Skeletal muscle satellite cell (primary cell): ENCODE measurements around the gene DMGDH.
"Not testable (repeated sequence)": the region's sequence is repeated elsewhere in the genome, so short reads cannot be mapped to it uniquely, and the experiment has no call there.

Experiments
- H3K27me3 ChIP-seq: 2 replicates; pipeline ENCODE4 v1.7.0; 2013; ENCODE audit warnings: low read length; ENCODE audit not compliant: control insufficient read depth, insufficient read depth
- H3K36me3 ChIP-seq: 2 replicates; pipeline ENCODE4 v1.7.0; 2013; ENCODE audit warnings: mild to moderate bottlenecking, control low read depth, low read length; ENCODE audit not compliant: insufficient read depth
- H3K4me1 ChIP-seq: 2 replicates; pipeline ENCODE4 v1.7.0; 2013; ENCODE audit warnings: low read length; ENCODE audit not compliant: control insufficient read depth, insufficient read depth
- H3K4me2 ChIP-seq: 2 replicates; pipeline ENCODE4 v1.7.0; 2013; ENCODE audit warnings: mild to moderate bottlenecking, low read length
- H3K4me3 ChIP-seq: 2 replicates; pipeline ENCODE4 v1.7.0; 2013; ENCODE audit warnings: low read length
- H3K9ac ChIP-seq: 2 replicates; pipeline ENCODE4 v1.7.0; 2013; ENCODE audit warnings: mild to moderate bottlenecking, low read depth, low read length, moderate library complexity
- H3K9me3 ChIP-seq: replicated peaks from 2 replicates; pipeline ENCODE4 v1.7.0; 2013; ENCODE audit warnings: mild to moderate bottlenecking, control low read depth, low read length

Gene DMGDH

GRCh38 chr5:78985116-78985724, 84.3 kb downstream of the DMGDH start, which contains the start of gene ARSB:
Gene ARSB, minus strand, starts transcription at chr5:78985310. Its CDS starts 62 bp downstream, at chr5:78985248.
- Histone ChIP-seq H3K27me3 (no peaks in the 10 kb centered on the region), H3K36me3 (no peaks in the 10 kb centered on the region), H3K4me1 (peaks cover 30% of the 10 kb centered on the region), H3K4me3 (peak within 1 kb of the TSS; percentile 92), H3K9me3 (no peaks in the 10 kb centered on the region), H3K9ac (peak within 1 kb of the TSS; percentile 92), H3K4me2 (peak within 1 kb of the TSS; percentile 86)

- no peaks in the 10 kb centered on the region for H3K27me3 ChIP-seq
- H3K9me3 ChIP-seq, result no peaks in the 10 kb centered on the region
- peaks cover 30% of the 10 kb centered on the region for H3K4me1 ChIP-seq
- H3K36me3 ChIP-seq, result no peaks in the 10 kb centered on the region
- peak overlapping the region; percentile 92 for H3K4me3 ChIP-seq
- peak overlapping the region; percentile 92 for H3K9ac ChIP-seq
- H3K4me2 ChIP-seq, result peak overlapping the region; percentile 86
Measured at GRCh38 chr5:78984439-78985115, 84.9 kb downstream of the DMGDH start.

GRCh38 chr5:78983601-78984438, 85.7 kb downstream of the DMGDH start:
- H3K4me2 ChIP-seq, result peak overlapping the region; percentile 86
- no peaks in the 10 kb centered on the region for H3K36me3 ChIP-seq
- H3K4me1 ChIP-seq, result peaks cover 30% of the 10 kb centered on the region
- H3K27me3 ChIP-seq, result no peaks in the 10 kb centered on the region
- peak overlapping the region; percentile 92 for H3K9ac ChIP-seq
- H3K4me3 ChIP-seq, result peak overlapping the region; percentile 92
- no peaks in the 10 kb centered on the region for H3K9me3 ChIP-seq

- Histone ChIP-seq H3K4me3 (peak overlapping the region; percentile 92), H3K9ac (peak overlapping the region; percentile 92), H3K4me2 (peak overlapping the region; percentile 86), H3K4me1 (peaks cover 30% of the 10 kb centered on the region)
- not testable (repeated sequence) for H3K27me3 ChIP-seq, H3K9me3 ChIP-seq, H3K36me3 ChIP-seq
Measured at GRCh38 chr5:78983194-78983593, 86.3 kb downstream of the DMGDH start.

GRCh38 chr5:78979909-78980308, 89.6 kb downstream of the DMGDH start:
- H3K9ac ChIP-seq, result no peak overlapping the region
- no peak overlapping the region for H3K4me2 ChIP-seq
- H3K36me3 ChIP-seq, result no peaks in the 10 kb centered on the region
- no peak overlapping the region for H3K4me3 ChIP-seq
- no peaks in the 10 kb centered on the region for H3K27me3 ChIP-seq
- no peaks in the 10 kb centered on the region for H3K9me3 ChIP-seq
- peaks cover 18% of the 10 kb centered on the region for H3K4me1 ChIP-seq

GRCh38 chr5:78979117-78979742, 90.2 kb downstream of the DMGDH start:
- no peaks in the 10 kb centered on the region for H3K36me3 ChIP-seq
- no peak overlapping the region for H3K9ac ChIP-seq

GRCh38 chr5:78975035-78975434, 94.4 kb downstream of the DMGDH start:
- no peaks in the 10 kb centered on the region for H3K4me1 ChIP-seq
- H3K4me2 ChIP-seq, result no peak overlapping the region
- H3K9me3 ChIP-seq, result no peaks in the 10 kb centered on the region
- no peak overlapping the region for H3K4me3 ChIP-seq
- no peaks in the 10 kb centered on the region for H3K36me3 ChIP-seq
- no peaks in the 10 kb centered on the region for H3K27me3 ChIP-seq
- H3K9ac ChIP-seq, result no peak overlapping the region

More at GRCh38 chr5:78979117-78979742, 90.2 kb downstream of the DMGDH start:
- Histone ChIP-seq H3K4me1 (peaks cover 18% of the 10 kb centered on the region), H3K4me2 (no peak overlapping the region), H3K9me3 (no peaks in the 10 kb centered on the region), H3K4me3 (no peak overlapping the region), H3K27me3 (no peaks in the 10 kb centered on the region)

- H3K27me3 ChIP-seq, result no peaks in the 10 kb centered on the region
- H3K4me3 ChIP-seq, result no peak overlapping the region
- H3K36me3 ChIP-seq, result no peaks in the 10 kb centered on the region
- H3K9me3 ChIP-seq, result no peaks in the 10 kb centered on the region
- no peak overlapping the region for H3K9ac ChIP-seq
- H3K4me2 ChIP-seq, result no peak overlapping the region
- H3K4me1 ChIP-seq, result no peaks in the 10 kb centered on the region
Measured at GRCh38 chr5:78974601-78975000, 94.9 kb downstream of the DMGDH start.

GRCh38 chr5:78974011-78974410, 95.5 kb downstream of the DMGDH start:
- no peaks in the 10 kb centered on the region for H3K4me1 ChIP-seq
- H3K4me2 ChIP-seq, result no peak overlapping the region
- H3K36me3 ChIP-seq, result no peaks in the 10 kb centered on the region
- H3K9me3 ChIP-seq, result no peaks in the 10 kb centered on the region
- no peak overlapping the region for H3K4me3 ChIP-seq
- no peak overlapping the region for H3K9ac ChIP-seq
- H3K27me3 ChIP-seq, result no peaks in the 10 kb centered on the region

GRCh38 chr5:78972654-78973428, 96.6 kb downstream of the DMGDH start:
- no peak overlapping the region for H3K4me3 ChIP-seq
- H3K27me3 ChIP-seq, result no peaks in the 10 kb centered on the region
- H3K4me1 ChIP-seq, result no peaks in the 10 kb centered on the region
- H3K36me3 ChIP-seq, result no peaks in the 10 kb centered on the region
- no peak overlapping the region for H3K9ac ChIP-seq
- H3K9me3 ChIP-seq, result no peaks in the 10 kb centered on the region
- peak overlapping the region; percentile 45 for H3K4me2 ChIP-seq
